HUDEP-2 (cell line): ENCODE data around the gene PIERCE2.
"Not testable (repeated sequence)": the region's sequence is repeated elsewhere in the genome, so short reads cannot be mapped to it uniquely, and the experiment has no call there.

ENCODE experiments used
- DNase-seq, 76 experiments: peaks; one replicate each; lab custom pipeline; 2025; ENCODE audit not compliant: unreplicated experiment in 76 of 76; lab: John Stamatoyannopoulos, UW

PIERCE2 gene

GRCh38 chr15:55408012-55408928 lies at the start of gene PIERCE2, which contains the start of gene CCPG1:
TSS of gene PIERCE2 (plus strand) at chr15:55408495. CDS start at chr15:55408769, 274 bp downstream.
TSS of gene CCPG1 (minus strand) at chr15:55408359. CDS start at chr15:55389424, 18,935 bp downstream.
- peak in 74 of 76 experiments; percentile 32 to 93 (median 84) for DNase-seq

- DNase-seq = no peak
Observed at GRCh38 chr15:55360256-55360655, 48.0 kb upstream of the PIERCE2 start.

GRCh38 chr15:55361048-55361447 lies 47.2 kb upstream of the PIERCE2 start:
- DNase-seq = no peak

DNA sequence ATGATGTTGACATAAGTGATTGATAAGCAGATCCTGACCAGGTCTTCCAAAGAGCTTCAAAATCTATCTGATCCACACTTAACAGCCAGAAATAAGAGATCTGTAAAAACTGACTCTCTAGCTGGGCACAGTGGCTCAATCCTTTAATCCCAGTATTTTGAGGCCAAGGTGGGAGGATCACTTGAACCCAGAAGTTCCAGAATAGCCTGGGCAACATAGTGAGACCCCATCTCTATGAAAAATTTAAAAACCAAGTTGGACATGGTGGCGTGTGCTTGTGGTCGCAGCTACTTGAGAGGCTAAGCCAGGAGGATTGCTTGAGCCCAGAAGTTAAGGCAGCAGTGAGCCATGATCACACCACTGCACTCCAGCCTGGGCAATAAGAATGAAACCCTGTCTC lies 45.7 kb upstream of the PIERCE2 start:
- DNase-seq = no peak

DNA sequence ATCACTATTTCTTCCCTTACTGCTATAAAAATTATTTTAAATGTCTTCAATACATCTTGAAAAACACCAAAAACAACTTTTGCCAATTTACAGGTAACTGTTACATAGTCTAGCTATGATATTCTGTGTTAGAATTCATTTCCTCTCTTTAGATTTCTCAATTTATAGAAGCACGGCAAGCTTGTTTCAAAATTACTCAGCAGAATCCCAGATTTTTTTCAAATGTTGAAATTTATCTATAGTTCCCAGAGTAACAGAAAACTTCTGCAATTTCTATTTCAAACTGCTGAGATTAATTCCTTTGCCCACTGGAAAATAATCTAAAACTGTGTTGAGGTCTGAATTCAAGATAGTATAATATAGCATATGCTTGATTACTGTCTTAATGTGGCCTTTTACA lies 41.3 kb upstream of the PIERCE2 start:
- DNase-seq = no peak

GRCh38 chr15:55372701-55373440 lies 35.4 kb upstream of the PIERCE2 start:
- DNase-seq = no peak

DNA sequence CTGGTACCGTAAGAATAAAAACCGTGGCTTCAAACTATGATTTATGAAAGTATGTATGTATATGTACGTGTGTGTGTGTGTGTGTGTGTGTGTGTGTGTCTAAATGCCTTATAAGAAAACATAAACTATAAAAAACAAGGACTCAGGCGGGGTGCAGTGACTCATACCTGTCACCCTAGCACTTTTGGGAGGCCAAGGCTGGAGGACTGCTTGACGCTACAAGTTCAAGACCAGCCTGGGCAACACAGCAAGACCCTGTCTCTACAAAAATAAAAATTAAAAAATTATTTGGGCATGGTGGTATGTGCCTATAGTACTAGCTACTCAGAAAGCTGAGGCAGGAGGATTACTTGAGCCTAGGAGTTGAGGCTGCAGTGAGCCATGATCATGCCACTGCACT lies 29.2 kb upstream of the PIERCE2 start:
- no peak for DNase-seq

DNA sequence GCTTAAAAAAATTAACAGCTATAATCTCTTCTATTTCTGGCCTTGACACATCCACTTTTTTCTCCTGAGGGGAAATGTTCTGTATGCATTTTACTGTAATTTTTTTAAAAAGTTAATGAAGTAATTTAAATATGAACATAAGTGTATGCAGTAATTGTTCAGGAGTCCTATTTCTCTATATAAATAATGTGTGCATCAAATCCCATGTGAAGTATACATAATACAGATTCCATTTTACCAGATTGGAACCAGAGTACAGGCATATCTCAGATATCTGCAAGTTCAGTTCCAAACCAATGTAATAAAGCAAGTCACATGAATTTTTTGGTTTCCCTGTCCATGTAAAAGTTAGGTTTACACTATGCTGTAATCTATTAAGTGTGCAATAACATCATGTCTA lies 26.7 kb upstream of the PIERCE2 start:
- no peak for DNase-seq

- DNase-seq = no peak
Observed at GRCh38 chr15:55383687-55384086, 24.6 kb upstream of the PIERCE2 start.

DNA sequence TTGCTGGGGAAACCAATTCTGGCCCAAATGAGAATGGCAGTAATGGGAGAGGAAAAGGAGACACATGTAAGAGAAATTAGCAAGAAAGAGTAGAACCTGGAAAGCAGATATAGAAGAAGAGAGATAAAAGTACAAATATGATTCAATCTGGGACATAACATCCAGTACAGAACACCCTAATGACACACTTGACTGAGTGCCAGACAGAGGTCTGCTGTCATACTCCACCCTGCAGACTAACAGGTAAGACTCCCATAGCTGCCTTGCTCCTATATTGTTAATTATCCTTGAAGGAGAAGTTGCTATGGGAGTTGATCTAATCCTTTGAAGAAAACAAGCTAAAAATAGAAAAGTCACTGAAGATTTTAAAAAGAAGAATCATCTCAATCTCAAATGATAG lies 21.3 kb upstream of the PIERCE2 start:
- DNase-seq = no peak

- DNase-seq = no peak
Observed at GRCh38 chr15:55389264-55389607, 19.1 kb upstream of the PIERCE2 start.

GRCh38 chr15:55394694-55395093 lies 13.6 kb upstream of the PIERCE2 start:
- no peak for DNase-seq

DNA sequence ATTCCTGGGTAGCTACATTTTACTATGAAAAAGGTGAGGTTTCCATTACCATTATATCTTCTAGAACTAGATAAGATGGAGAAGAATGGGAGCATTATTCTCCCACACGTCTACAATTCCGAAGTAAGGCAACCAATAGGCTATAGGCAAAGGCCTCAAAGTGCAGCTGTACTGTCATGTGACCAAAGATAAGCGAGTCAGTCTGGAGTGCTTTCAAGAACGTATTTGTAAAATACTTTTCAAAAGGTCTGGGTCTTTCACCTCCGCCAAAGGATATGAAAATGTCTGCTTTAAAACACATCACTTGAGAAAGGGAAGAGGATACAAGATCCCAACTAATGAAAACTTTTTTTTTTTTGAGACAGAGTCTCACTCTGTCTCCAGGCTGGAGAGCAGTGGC lies 10.1 kb upstream of the PIERCE2 start:
- DNase-seq = no peak

- not testable (repeated sequence) for DNase-seq
Observed at GRCh38 chr15:55400050-55400449, 8.2 kb upstream of the PIERCE2 start.

GRCh38 chr15:55401786-55402246 lies 6.5 kb upstream of the PIERCE2 start:
- no peak for DNase-seq

DNA sequence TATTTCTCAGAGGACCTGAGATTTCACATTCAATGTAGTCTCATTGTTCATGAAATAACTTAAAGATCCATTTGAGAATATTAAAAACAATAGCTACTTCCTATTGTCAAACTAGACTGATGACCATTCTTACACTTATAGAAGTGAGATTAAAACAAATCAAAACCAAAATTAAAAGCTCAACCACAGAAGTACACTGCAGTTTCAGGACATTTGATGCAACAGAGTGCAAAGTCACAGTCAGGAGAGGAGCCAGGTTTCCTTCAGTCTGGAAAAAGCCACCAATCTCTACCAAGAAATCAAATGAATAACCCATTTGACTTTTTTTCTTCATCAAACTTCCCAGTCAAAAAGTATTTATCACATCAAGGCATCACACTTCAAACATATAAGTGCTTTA lies 5.6 kb upstream of the PIERCE2 start:
- DNase-seq = no peak

DNA sequence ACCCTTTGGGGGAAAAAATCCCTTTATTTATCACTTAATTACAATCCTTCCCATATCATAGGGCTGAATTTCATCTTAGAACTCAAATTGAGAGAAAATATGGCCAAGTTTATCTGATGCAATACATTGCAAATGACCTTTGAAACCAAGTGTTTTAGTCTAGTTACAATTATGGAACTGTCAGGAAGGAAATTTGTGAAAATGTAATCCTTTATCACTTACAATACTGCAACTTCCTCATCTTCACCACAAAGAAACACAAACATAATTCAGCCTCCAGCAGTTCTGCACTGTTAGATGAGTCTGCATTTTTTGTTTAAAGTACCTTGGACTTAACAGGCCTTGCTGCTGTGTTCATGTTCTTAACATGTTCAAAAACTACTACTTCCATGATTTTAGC lies 4.8 kb upstream of the PIERCE2 start:
- peak in 14 of 76 experiments; percentile 3 to 56 (median 19) for DNase-seq

DNA sequence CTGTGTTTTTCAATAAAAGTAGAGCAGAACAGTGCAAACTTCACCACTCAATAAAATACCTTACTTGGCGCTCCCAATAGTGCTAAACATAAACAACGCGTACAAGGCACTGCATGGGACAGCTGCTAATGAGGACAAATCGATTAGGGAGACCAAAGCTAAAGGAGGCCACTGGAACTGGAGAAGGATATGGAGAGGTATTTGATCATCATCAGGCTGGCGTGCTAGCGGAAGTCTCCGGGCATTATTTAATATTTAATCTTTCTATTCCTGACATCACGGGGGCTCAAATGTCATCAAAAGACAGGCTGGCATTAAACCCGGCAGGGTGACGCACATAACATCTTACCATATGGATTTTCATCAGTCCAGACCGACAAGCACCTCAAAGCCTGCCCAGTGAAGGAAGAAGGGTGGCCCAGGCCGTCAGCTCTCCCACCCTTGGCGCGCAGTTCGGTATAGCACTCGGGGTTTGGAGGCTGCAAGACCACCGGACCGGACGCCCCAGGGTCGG lies 740 bp upstream of the PIERCE2 start:
- DNase-seq = peak in 34 of 76 experiments; percentile 7 to 83 (median 52)

DNA sequence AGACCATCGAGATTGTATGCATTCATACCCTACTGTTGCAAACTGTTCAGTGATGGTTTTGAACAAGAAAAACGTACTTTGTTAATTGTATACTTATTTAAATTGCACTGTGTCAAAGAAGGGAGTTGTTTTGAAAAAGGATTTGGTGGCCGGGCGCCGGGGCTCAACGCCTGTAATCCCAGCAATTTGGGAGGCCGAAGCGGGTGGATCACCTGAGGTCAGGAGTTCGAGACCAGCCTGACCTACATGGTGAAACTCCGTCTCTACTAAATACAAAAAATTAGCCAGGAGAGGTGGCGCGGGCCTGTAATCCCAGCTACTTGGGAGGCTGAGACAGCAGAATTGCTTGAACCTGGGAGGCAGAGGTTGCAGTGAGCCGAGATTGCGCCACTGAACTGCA lies 681 bp downstream of the PIERCE2 start:
- DNase-seq = not testable (repeated sequence)

GRCh38 chr15:55417678-55418077 lies 9.4 kb downstream of the PIERCE2 start:
- not testable (repeated sequence) for DNase-seq

- DNase-seq = no peak
Observed at GRCh38 chr15:55420171-55420866, 12.0 kb downstream of the PIERCE2 start.
